Middle frontal gyrus (tissue), 1 donor: ENCODE results near the gene ALK.

Experiments
- DNase-seq: peaks from one replicate; pipeline ENCODE4 v3.0.0-alpha.2; 2015; ENCODE audit warnings: low spot score; ENCODE audit errors: extremely low spot score

Gene ALK

GRCh38 chr2:29420999-29421782 is 500.2 kb downstream of the ALK start:
- no peak for DNase-seq

- DNase-seq: no peak
Observed at GRCh38 chr2:29420464-29420863, 500.9 kb downstream of the ALK start.

- DNase-seq: no peak
Observed at GRCh38 chr2:29417630-29418029, 503.8 kb downstream of the ALK start.

- no peak for DNase-seq
Observed at GRCh38 chr2:29412197-29412925, 509.0 kb downstream of the ALK start.

GRCh38 chr2:29405707-29406106 is 515.7 kb downstream of the ALK start:
- DNase-seq: no peak

- DNase-seq: no peak
Observed at GRCh38 chr2:29405266-29405665, 516.1 kb downstream of the ALK start.

GRCh38 chr2:29401994-29402393 is 519.4 kb downstream of the ALK start:
- no peak for DNase-seq

- no peak for DNase-seq
Observed at GRCh38 chr2:29400930-29401653, 520.3 kb downstream of the ALK start.

GRCh38 chr2:29398384-29399237 is 522.8 kb downstream of the ALK start:
- DNase-seq: no peak

GRCh38 chr2:29397713-29398112 is 523.7 kb downstream of the ALK start:
- DNase-seq: no peak

- no peak for DNase-seq
Observed at GRCh38 chr2:29397039-29397438, 524.3 kb downstream of the ALK start.

- no peak for DNase-seq
Observed at GRCh38 chr2:29394981-29395350, 526.4 kb downstream of the ALK start.

GRCh38 chr2:29394311-29394980 is 526.9 kb downstream of the ALK start:
- DNase-seq: no peak

- no peak for DNase-seq
Observed at GRCh38 chr2:29393676-29394075, 527.7 kb downstream of the ALK start.

GRCh38 chr2:29392774-29393173 is 528.6 kb downstream of the ALK start:
- DNase-seq: no peak

GRCh38 chr2:29390136-29390535 is 531.2 kb downstream of the ALK start:
- DNase-seq: no peak

GRCh38 chr2:29389686-29390085 is 531.7 kb downstream of the ALK start:
- no peak for DNase-seq

GRCh38 chr2:29388071-29388470 is 533.3 kb downstream of the ALK start:
- DNase-seq: no peak

- no peak for DNase-seq
Observed at GRCh38 chr2:29382486-29382885, 538.9 kb downstream of the ALK start.

GRCh38 chr2:29377788-29378187 is 543.6 kb downstream of the ALK start:
- DNase-seq: no peak

- no peak for DNase-seq
Observed at GRCh38 chr2:29376541-29376940, 544.8 kb downstream of the ALK start.
